Stimulated activated naive CD4-positive, alpha-beta T cell treated with Interleukin-2 at 50 U/mL for 16 hours (primary cell): Measurements from ENCODE around the gene PFAS.

Experiments
- DNase-seq: peaks from one replicate; lab custom pipeline; 2025; lab: John Stamatoyannopoulos, UW

The PFAS gene

GRCh38 chr17:8294814-8295316 lies 45.8 kb downstream of the PFAS start:
- DNase-seq = no peak

- no peak for DNase-seq
Observed at GRCh38 chr17:8300226-8300625, 51.1 kb downstream of the PFAS start.

- peak; percentile 28 for DNase-seq
Observed at GRCh38 chr17:8300627-8301242, 51.6 kb downstream of the PFAS start.

GRCh38 chr17:8310601-8311123 lies 61.6 kb downstream of the PFAS start:
- DNase-seq = no peak

DNA sequence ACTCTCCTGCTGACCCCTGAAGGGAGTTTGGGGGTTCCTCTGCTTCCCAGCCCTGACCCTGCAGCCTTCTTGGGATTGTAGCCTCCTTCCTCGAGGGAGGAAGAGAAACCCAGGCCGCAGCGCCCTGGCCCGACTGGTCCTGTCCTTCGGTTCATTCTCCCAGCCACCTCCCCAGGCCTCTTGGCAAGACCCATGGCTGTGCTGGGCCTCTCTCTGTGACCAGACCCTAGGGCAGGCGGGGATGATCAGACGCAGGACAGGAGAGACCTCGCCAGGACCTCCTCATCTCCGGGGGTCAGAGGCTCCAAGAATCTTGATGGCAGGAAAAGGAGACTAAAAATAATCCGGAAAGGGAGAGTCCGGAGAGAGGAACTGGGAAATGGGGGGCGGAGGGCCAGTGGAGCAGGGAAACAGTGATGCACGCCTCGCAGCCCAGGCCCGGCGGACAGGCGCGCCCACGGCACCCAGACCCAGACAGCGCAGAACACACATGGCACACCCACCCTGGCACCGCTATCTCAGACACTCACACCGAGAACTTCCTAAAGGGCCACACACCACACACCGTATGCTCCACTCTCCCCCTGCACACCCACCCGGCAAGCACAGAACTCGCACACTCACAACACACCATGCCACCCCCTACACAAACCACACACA lies 62.2 kb downstream of the PFAS start:
- DNase-seq = no peak

DNA sequence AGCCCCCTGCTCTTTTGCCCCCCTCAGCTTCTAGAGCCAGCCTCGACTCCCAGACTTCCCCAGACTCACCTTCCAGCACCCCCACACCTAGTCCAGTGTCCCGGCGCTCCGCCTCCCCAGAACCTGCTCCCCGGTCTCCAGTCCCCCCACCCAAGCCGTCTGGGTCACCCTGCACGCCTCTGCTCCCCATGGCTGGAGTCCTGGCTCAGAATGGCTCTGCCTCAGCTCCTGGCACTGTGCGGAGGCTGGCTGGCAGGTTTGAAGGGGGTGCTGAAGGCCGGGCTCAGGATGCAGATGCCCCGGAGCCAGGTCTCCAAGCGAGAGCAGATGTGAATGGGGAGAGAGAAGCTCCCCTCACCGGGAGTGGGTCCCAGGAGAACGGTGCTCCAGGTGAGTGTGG lies 63.2 kb downstream of the PFAS start:
- DNase-seq = no peak

DNA sequence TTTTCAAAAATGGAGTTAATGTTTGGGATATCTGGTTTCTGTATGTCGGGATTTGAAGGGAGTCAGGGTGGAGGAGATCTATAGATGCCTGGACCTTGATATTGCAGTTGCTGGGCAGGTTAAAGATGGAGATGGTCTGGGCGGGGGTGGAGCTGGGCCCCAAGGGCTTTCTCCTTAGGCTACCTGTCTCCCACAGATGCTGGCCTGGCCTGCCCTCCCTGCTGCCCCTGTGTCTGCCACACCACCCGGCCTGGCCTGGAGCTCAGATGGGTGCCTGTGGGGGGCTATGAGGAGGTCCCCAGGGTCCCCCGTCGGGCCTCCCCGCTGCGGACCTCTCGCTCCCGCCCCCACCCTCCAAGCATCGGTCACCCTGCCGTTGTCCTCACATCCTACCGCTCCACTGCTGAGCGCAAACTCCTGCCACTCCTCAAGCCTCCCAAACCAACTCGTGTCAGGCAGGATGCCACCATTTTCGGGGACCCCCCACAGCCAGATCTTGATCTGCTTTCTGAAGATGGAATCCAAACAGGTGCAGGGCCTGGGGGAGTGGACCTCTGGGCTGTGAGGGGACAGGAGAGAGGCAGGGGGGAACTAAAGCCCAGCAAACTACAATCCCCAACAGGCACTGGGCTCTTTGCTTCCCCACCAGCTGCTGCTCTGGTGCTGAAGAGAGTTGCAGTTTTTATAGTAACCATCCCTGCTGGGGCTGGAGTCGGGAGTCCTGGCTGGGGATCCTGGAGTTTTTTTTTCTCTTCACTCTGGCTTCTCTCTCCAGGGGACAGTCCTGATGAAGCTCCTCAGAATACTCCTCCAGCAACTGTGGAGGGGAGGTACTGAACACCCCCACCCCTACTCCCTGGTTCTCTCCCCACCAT lies 63.9 kb downstream of the PFAS start:
- DNase-seq = no peak

DNA sequence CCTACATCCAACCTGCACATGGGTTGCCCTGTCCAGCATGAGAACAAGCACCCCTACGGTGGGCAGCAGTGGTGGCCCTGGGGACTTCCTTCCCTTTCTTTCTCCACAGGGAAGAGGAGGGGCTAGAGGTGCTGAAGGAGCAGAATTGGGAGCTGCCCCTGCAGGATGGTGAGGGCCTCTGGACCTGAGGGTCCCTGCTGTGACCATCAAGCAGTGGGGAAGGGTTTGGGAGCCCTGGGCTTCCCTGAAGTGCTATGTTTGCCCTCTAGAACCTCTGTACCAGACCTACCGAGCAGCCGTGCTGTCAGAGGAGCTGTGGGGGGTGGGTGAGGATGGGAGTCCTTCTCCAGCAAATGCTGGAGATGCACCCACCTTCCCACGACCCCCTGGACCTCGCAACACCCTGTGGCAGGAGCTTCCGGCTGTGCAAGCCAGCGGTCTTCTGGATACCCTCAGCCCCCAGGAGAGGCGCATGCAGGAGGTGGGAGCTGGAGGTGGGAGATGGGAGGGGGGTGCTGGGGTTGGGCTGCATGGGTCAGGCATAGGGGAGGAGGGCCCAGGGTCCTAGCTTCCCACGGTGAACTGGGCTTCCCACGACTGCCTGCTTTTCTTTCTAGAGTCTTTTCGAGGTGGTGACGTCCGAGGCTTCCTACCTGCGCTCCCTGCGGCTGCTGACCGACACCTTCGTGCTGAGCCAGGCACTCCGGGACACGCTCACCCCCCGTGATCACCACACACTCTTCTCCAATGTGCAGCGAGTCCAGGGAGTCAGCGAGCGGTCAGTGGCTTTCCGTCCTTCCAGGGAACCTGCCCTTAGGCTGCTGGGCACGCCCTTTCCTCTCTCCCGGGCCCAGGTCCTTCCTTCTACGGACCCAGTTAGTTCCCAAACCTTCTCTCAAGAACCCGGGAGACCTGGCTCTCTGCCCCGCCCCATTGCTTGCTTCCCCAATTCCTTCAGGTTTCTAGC lies 66.0 kb downstream of the PFAS start:
- no peak for DNase-seq

- DNase-seq = no peak
Observed at GRCh38 chr17:8315764-8316217, 66.7 kb downstream of the PFAS start.

DNA sequence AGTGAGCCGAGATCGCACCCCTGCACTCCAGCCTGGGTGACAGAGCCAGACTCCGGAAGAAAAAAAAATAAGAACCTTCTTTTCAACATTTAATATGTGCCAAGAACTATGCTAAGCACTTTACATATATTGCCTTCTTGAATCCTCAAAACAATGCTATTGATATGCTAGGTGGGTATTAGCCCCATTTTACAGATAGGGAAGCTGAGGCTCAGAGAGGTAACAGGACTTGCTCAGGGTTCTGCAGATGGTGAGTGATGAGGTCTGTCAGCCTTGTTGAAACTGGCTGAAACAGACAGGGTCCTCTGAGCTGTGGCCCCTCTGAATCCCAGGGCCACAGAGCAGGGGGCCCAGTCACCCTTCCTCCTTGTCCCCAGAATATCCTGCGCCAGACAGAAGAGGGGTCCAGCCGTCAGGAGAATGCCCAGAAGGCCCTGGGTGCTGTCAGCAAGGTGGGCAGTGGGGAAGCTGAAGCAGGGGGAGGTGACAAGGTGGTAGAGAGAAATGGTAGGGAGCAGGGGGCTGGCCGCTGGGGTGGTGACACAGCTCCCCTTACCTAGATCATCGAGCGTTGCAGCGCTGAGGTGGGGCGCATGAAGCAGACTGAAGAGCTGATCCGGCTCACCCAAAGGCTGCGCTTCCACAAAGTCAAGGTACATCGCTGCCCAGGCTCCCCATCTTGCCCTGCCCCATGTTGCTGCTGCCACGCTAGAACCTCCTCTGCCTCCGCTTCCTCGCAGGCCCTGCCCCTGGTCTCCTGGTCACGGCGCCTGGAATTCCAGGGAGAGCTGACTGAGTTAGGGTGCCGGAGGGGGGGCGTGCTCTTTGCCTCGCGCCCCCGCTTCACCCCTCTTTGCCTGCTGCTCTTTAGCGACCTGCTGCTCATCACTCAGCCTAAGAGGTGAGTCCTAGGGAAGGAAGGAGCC lies 69.2 kb downstream of the PFAS start:
- DNase-seq = no peak
